GM23248 (cell line): ENCODE results near the gene RBM38. TPM values are rescaled to one million over a fixed set of nuclear protein-coding genes. Genes with fewer than 3 reads are reported as not detected.
A peak's percentile ranks its signal among the peaks of the same experiment; 100 is the strongest.

ENCODE experiments used
- DNase-seq: peaks from one replicate; pipeline ENCODE4 v3.0.0-alpha.2; 2015
- H2AFZ ChIP-seq: fragments of 200-600 bp; sonication (generic); 2 replicates; pipeline ENCODE4 v1.6.1; 2016; ENCODE audit warnings: antibody characterized with exemption
- H3F3A ChIP-seq: fragments of 200-600 bp; sonication (generic); 2 replicates; pipeline ENCODE4 v1.6.1; 2016; ENCODE audit warnings: mild to moderate bottlenecking, antibody characterized with exemption, mixed run types; ENCODE audit not compliant: insufficient read depth
- H3K27ac ChIP-seq: fragments of 200-600 bp; sonication (generic); 2 replicates; pipeline ENCODE4 v1.5.1; 2016; ENCODE audit warnings: mild to moderate bottlenecking
- H3K27me3 ChIP-seq: fragments of 200-600 bp; sonication (generic); replicated peaks from 2 replicates; pipeline ENCODE4 v1.6.1; 2016; ENCODE audit warnings: mild to moderate bottlenecking; ENCODE audit not compliant: insufficient read depth
- H3K36me3 ChIP-seq: fragments of 200-600 bp; sonication (generic); 2 replicates; pipeline ENCODE4 v1.6.1; 2016; ENCODE audit warnings: low read depth, mild to moderate bottlenecking
- H3K4me1 ChIP-seq: fragments of 200-600 bp; sonication (generic); 2 replicates; pipeline ENCODE4 v1.6.1; 2016; ENCODE audit warnings: mild to moderate bottlenecking; ENCODE audit not compliant: insufficient read depth
- H3K4me2 ChIP-seq: fragments of 200-600 bp; sonication (generic); one replicate; pipeline ENCODE4 v1.6.1; 2016; ENCODE audit warnings: mild to moderate bottlenecking; ENCODE audit not compliant: unreplicated experiment
- H3K4me3 ChIP-seq: fragments of 200-600 bp; sonication (generic); 2 replicates; pipeline ENCODE4 v1.5.1; 2016; ENCODE audit warnings: mild to moderate bottlenecking
- H3K79me2 ChIP-seq: fragments of 200-600 bp; sonication (generic); 2 replicates; pipeline ENCODE4 v1.6.1; 2016; ENCODE audit warnings: mild to moderate bottlenecking; ENCODE audit not compliant: insufficient read depth
- H3K9ac ChIP-seq: fragments of 200-600 bp; sonication (generic); 2 replicates; pipeline ENCODE4 v1.6.1; 2016; ENCODE audit warnings: mild to moderate bottlenecking
- H3K9me2 ChIP-seq: fragments of 200-600 bp; sonication (generic); 2 replicates; pipeline ENCODE4 v1.6.1; 2016; ENCODE audit warnings: mixed run types, mild to moderate bottlenecking, moderate library complexity; ENCODE audit not compliant: insufficient read depth
- H3K9me3 ChIP-seq: fragments of 200-600 bp; sonication (generic); one replicate; pipeline ENCODE4 v1.6.1; 2017; ENCODE audit warnings: low read depth
- H4K20me1 ChIP-seq: fragments of 200-600 bp; sonication (generic); 2 replicates; pipeline ENCODE4 v1.6.0; 2016; ENCODE audit not compliant: insufficient read depth
- EZH2 ChIP-seq: fragments of 200-600 bp; sonication (generic); IDR thresholded peaks from 2 replicates; pipeline ENCODE4 v1.6.1; 2018; ENCODE audit warnings: antibody characterized with exemption, mild to moderate bottlenecking; ENCODE audit not compliant: insufficient read depth, poor library complexity, severe bottlenecking
- EZH2phosphoT487 ChIP-seq: fragments of 200-600 bp; sonication (generic); IDR thresholded peaks from 2 replicates; pipeline ENCODE4 v1.6.1; 2018; ENCODE audit warnings: antibody characterized with exemption, moderate library complexity, mild to moderate bottlenecking, low read depth; ENCODE audit not compliant: insufficient read depth
- WGBS, 2 experiments: methylation state at CpG; one replicate each; pipeline ENCODE4 v1.1.6; 2015 to 2017; ENCODE audit warnings: low lambda C conversion rate in 2 of 2, low coverage in 1 of 2; ENCODE audit errors: missing lambda C conversion rate in 2 of 2; 5-methylcytosine and 5-hydroxymethylcytosine counted together
- in situ Hi-C: fragments of 300-500 bp; cut with MboI; formaldehyde crosslinking; loops from 2 replicates; pipeline ENCODE4 v1.15.0; 2020
- polyA plus RNA-seq: library from polyadenylated mRNA; unstranded; fragments of >200 nt; fragmentation: Nextera tagmentation; extraction: Ambion mirVana; gene quantifications from 2 replicates; pipeline ENCODE4 v1.2.1, GENCODE V29; 2016
- total RNA-seq: library from RNA; depleted of rRNA; stranded (reverse); fragments of >200 nt; shearing (Covaris generic); gene quantifications from 2 replicates; pipeline ENCODE4 v1.2.3, GENCODE V29; 2014

The RBM38 gene
- total and polyA plus RNA-seq, 2 experiments from 2014 or later: 1.3 to 8.1 TPM

- 1% methylated on average over 59 to 63 of the region's 64 CpGs for WGBS, 2 experiments
- H3K27ac ChIP-seq: peak within 1 kb of the TSS; percentile 88
- H3F3A ChIP-seq: peaks cover 18% of the 10 kb centered on the region
- H3K9me2 ChIP-seq: no peaks in the 10 kb centered on the region
- in situ Hi-C loops: no loop called here
- peaks cover 31% of the 10 kb centered on the region for H3K36me3 ChIP-seq
- H4K20me1 ChIP-seq: no peaks in the 10 kb centered on the region
- peak; percentile 99 for DNase-seq
- no peaks in the 10 kb centered on the region; the same call in none of the 2 replicates for H3K79me2 ChIP-seq
- peak within 1 kb of the TSS; percentile 95 for H3K4me3 ChIP-seq
- peak within 1 kb of the TSS; percentile 97 for H3K9ac ChIP-seq
- peaks cover 31% of the 10 kb centered on the region for H3K4me1 ChIP-seq
- peak within 1 kb of the TSS; percentile 100 for H3K4me2 ChIP-seq
- H3K27me3 ChIP-seq: no peaks in the 10 kb centered on the region
- H3K9me3 ChIP-seq: no peaks in the 10 kb centered on the region
- peak within 1 kb of the TSS; percentile 80 for H2AFZ ChIP-seq
- TF ChIP-seq EZH2phosphoT487 (no peak), EZH2 (no peak)
These were observed 40.0 kb upstream of the RBM38 start, which contains the start of gene RAE1 for GRCh38 chr20:57351042-57351783. RAE1 (plus strand) TSS chr20:57351255; CDS start chr20:57354039, 2,784 bp downstream.

GRCh38 chr20:57352305-57352704 lies 38.9 kb upstream of the RBM38 start:
- Histone ChIP-seq H3K27ac (no peak overlapping the region), H3F3A (peaks cover 10% of the 10 kb centered on the region), H3K4me2 (peak overlapping the region; percentile 100), H3K9ac (peak overlapping the region; percentile 97), H3K79me2 (no peaks in the 10 kb centered on the region; the same call in none of the 2 replicates), H3K36me3 (peaks cover 39% of the 10 kb centered on the region), H3K4me1 (peaks cover 24% of the 10 kb centered on the region), H2AFZ (no peak overlapping the region), H3K27me3 (no peaks in the 10 kb centered on the region), H3K9me2 (no peaks in the 10 kb centered on the region), H4K20me1 (no peaks in the 10 kb centered on the region), H3K4me3 (peak overlapping the region; percentile 95), H3K9me3 (no peaks in the 10 kb centered on the region)
- DNase-seq: peak; percentile 8
- TF ChIP-seq EZH2phosphoT487 (no peak), EZH2 (no peak)
- in situ Hi-C loops: no loop called here
- 67 to 76% methylated on average over 6 of the region's 6 CpGs for WGBS, 2 experiments

GRCh38 chr20:57353351-57353750 lies 37.8 kb upstream of the RBM38 start:
- no peaks in the 10 kb centered on the region; the same call in none of the 2 replicates for H3K79me2 ChIP-seq

GRCh38 chr20:57361517-57361916 lies 29.7 kb upstream of the RBM38 start:
- Histone ChIP-seq H4K20me1 (no peaks in the 10 kb centered on the region), H3K27me3 (no peaks in the 10 kb centered on the region), H3K36me3 (peaks cover 29% of the 10 kb centered on the region), H3F3A (no peaks in the 10 kb centered on the region), H3K4me3 (peak overlapping the region; percentile 36), H3K9me3 (no peaks in the 10 kb centered on the region), H3K4me2 (no peak overlapping the region), H3K27ac (no peak overlapping the region), H3K79me2 (peaks cover 40% of the 10 kb centered on the region), H3K4me1 (peaks cover 7% of the 10 kb centered on the region), H3K9ac (no peak overlapping the region; the same call in 1 of the 2 replicates), H3K9me2 (no peaks in the 10 kb centered on the region), H2AFZ (no peak overlapping the region)
- DNase-seq: peak; percentile 94
- 1 to 6% methylated on average over 6 of the region's 6 CpGs for WGBS, 2 experiments
- no peak for TF ChIP-seq EZH2phosphoT487
- TF ChIP-seq EZH2: no peak
- in situ Hi-C loops: loop anchor here (10.0 kb wide), 1 partner anchor 213 kb away; no protein-coding TSS in a partner anchor

More at GRCh38 chr20:57353351-57353750, 37.8 kb upstream of the RBM38 start:
- H3K9me3 ChIP-seq: no peaks in the 10 kb centered on the region
- H3K36me3 ChIP-seq: peaks cover 39% of the 10 kb centered on the region
- H2AFZ ChIP-seq: no peak overlapping the region
- H4K20me1 ChIP-seq: no peaks in the 10 kb centered on the region
- H3K9me2 ChIP-seq: no peaks in the 10 kb centered on the region
- H3K4me3 ChIP-seq: no peak overlapping the region
- TF ChIP-seq EZH2phosphoT487: no peak
- TF ChIP-seq EZH2: no peak
- peak overlapping the region; percentile 20; the same call in 1 of the 2 replicates for H3K9ac ChIP-seq
- 91 to 94% methylated on average over 9 of the region's 9 CpGs for WGBS, 2 experiments
- no peak overlapping the region for H3K4me2 ChIP-seq
- H3K27ac ChIP-seq: no peak overlapping the region
- H3K4me1 ChIP-seq: peaks cover 24% of the 10 kb centered on the region
- in situ Hi-C loops: no loop called here
- H3F3A ChIP-seq: peaks cover 4% of the 10 kb centered on the region; the same call in 1 of the 2 replicates
- DNase-seq: no peak
- no peaks in the 10 kb centered on the region for H3K27me3 ChIP-seq
